GM19324 (cell line): Measurements from ENCODE around the gene CNNM3.
"Not testable (repeated sequence)": the region's sequence is repeated elsewhere in the genome, so short reads cannot be mapped to it uniquely, and the experiment has no call there.

Experiments
- ATAC-seq: cut with Tn5 transposase; IDR thresholded peaks from one replicate; pipeline ENCODE4 v1.9.1; 2021; ENCODE audit warnings: mild to moderate bottlenecking, moderate library complexity; ENCODE audit not compliant: unreplicated experiment, low FRiP score

The CNNM3 gene

DNA sequence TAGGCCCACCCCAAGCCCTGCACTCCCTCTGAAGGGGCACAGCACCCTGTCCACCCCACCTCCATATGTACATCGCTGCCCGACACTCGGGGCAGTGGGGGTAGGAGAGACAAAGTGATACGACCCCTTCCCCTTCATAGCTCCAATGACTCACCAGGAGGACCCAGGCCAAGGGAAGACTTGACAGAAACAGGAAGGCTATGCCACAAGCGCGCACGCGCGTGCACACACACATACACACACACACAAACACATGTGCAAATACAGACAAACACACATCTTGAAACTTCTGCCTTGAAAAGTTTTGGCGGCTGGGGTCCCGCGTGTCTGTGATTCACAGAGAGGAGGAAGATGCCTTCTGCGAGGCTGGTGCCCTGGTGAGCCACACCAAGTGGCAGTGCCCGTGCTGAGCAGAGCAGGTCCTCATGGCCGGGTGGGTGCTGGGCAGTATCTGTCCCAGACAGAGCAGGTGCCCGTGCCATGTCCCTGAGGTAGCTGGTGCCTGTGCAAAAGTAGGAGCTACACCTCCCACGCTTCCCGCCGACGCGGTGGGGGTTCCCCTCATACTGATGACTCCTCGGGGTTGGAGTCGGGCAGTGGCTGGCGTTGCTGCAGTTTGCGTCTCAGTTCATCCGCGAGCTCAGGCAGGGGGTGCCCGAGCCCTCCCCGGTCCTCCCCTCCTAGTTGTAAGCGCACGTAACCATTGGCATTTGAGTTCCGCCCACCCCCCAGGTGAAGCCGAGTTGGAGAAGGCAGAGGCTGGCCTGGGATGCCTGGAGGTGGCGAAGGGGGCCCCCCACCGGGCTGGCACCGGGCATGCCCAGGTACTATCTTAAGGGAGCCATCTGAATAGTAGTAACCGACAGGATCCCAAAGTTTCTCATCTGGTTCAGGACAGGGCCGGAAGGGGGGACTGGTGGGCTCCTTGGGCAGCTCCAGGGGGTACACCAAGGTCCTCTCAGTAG lies 44.3 kb downstream of the CNNM3 start:
- no peak for ATAC-seq

DNA sequence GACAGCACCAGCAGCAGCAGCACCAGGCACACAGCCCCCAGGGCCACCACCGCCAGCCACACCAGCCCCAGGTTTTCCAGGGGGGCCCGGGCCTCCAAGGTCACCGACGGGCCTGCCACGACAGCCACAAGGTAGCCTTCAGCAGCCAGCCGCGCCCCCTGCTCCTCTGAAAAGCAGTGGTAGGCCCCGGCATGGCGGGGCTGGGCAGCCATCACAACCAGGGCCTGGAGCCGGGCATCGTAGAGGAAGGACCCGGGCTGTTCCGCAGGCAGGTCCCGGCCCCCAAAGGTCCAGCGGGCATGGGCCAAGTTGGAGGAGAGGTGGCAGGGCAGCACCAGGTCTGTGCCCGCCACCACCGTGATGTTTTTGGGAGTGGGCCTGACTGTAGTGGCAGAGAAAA lies 45.0 kb downstream of the CNNM3 start:
- no peak for ATAC-seq

DNA sequence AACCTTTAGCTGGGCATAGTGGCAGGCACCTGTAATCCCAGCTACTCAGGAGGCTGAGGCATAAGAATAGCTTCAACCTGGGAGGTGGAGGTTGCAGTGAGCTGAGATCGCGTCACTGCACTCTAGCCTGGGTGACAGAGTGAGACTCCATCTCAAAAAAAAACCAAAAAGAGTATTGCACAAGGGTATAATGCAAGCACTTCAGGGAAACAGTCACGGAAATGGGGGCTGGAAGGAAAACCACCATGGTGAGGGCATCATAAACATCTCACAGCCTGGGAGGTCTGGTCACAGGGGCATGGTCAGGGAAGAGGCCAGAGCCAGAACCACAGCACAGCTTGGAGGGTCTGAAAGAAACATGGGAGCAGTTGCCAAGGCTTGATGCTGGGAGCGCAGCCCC lies 47.0 kb downstream of the CNNM3 start:
- ATAC-seq = not testable (repeated sequence)

DNA sequence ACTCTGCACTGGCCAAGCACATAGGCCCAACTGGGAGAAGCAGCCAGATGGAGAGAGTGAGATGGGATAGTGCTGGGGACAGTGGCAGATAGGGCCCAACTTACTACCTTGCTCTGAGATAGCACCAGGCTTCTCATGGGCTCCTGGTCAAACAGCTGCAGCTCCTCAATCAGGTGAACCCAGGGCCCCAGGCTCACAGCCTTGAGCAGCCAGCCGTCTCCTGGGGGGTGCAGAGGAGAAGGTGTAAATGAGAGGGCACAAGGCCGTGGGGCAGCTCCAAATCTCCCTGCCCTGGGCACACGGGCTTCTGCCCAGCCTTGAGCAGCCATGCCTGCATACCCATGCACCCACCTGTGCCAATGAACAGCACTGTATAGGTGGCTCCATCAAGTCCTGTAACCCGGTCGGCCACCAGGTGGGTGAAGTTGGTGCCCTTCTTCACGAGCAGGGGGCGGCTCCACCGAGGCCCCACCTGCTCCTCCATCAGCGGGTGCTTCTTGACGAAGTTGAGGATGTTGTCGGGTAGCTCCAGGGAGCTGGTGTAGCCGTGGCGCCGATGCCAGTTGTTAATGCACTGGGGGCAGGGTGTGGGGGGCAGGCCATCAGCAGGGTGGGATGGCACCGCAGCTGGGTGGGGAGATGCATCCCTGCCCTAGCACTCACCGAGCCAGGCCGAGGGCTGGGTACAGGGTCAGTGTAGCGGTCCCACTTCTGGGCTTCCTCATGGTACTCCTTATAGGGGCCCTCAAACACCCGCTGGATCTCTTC lies 47.7 kb downstream of the CNNM3 start:
- no peak for ATAC-seq

DNA sequence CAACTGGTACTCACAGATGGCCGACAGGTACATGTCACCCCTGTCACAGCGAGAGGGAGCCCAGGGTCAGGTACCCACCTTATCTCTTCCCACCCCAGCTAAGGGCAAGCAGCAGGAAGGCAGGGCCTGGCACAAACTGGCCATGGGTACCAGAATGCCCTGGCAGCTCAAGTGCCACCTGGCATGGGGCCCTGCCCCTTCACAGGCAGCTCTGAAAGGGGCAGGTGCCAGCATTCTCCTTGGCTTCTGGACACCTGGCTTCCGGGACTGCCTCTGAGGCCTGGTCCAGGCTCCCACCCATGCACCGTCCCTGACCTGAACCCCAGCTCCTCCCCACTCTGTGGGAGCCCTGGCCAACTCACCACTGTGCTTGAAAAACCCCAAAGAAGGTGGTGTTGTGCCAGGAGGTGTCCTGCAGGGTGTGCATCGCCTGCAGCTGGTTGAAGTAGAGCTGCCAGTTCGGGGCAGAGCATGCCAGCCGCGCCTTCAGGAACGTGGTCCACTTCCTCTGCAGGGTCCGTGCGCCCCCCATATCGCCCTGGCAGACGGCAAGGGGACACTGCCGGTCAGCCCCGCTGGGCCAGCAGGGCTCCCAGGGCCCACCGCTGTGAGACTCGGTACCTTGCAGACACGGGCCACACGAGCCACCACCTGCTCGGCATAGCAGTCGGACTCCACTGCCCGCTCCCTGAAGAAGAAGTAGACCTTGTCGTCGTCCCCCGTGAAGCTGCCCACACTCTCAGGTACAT lies 48.4 kb downstream of the CNNM3 start:
- no peak for ATAC-seq

DNA sequence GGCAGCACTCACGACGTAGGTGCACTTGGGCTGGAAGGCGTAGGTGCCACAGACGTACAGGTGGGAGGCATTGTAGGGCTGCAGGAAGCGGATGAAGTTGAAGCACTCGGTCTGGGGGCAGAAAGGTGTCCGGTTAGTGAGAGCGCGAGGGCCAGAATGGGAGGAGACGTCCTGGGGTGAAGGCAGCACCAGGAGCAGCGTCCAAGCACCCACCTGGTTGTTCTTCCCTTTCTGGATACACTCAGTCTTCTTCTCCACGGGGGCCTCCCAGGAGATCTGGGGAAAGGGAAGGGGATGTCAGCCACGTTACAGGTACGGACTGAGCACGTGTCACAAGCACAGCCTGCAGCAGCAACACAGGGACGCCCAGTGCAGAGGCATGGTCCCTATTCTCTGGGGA lies 49.6 kb downstream of the CNNM3 start:
- no peak for ATAC-seq

DNA sequence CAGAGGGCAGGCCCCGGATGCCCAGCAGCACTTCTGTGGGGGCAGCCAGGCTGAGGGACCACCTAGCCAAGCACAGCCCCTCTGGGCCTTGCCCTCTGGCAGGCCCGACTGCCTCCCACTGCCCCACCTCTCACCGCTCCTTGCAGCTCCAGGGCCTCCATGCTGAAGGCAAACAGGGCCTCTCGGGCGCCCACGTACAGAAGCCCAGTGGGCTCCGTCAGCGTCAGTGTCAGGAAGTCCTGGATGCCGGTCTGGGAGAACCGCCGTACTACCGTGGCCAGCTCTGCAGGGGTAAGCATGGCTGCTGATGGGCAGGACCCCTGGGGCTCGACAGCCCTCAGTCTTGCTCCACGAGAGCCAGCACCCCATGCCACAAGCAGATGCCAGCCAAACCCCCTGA lies 50.1 kb downstream of the CNNM3 start:
- ATAC-seq = no peak

DNA sequence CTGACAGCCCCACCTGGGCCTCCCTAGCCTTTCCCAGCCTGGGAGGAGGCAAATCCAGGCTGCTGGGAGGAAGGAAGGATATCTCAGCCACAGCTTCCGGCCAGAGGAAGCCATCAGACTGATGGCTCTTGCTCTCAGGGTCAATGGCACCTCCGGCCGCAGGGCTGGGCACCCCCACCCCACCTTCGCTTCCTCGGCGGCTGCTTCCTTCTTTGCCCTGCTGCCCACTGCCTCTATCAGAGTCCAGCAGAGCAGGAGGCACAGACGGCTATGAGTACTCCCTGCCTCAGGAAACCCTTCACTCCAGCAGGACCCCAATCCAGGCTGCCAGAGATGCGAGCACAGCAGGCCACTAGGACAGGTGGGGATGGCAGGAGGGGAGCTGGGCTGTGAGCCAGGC lies 50.5 kb downstream of the CNNM3 start:
- no peak for ATAC-seq

DNA sequence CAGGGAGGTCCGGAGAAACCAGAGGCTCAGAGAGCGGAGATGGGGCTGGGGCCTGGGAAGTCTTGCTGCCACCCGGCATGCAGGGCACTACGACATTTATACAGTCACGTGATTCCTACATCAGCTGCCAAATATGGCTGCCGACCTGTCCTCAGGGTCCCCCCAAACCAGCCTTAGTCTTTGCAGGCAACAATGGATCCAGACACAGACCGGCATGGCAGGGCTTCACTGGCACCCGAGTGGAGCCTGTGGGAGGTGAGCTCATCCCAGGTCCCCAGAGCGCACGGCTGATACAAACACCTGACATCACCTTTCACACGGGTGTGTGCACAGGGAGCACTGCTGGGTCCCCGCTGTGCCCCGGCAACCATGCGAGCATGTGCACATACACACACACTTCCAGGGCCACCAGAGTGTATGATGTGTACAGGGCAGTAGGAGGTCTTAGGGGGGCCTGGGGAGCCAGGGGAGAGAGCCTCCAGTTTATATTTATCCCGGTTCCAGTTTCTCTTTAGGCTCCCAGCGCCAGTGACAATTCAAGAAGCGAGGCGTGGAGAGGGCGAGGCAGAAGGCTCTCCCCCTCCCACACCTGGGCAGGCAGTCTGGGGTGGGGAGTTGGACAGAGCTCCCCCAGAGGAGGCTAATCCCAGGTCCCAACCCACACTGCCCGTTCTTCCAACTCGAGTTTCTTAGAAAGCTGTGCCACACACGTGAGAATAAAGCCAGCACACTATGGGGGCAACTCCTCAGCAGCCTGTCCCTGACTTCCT lies 51.1 kb downstream of the CNNM3 start:
- no peak for ATAC-seq

DNA sequence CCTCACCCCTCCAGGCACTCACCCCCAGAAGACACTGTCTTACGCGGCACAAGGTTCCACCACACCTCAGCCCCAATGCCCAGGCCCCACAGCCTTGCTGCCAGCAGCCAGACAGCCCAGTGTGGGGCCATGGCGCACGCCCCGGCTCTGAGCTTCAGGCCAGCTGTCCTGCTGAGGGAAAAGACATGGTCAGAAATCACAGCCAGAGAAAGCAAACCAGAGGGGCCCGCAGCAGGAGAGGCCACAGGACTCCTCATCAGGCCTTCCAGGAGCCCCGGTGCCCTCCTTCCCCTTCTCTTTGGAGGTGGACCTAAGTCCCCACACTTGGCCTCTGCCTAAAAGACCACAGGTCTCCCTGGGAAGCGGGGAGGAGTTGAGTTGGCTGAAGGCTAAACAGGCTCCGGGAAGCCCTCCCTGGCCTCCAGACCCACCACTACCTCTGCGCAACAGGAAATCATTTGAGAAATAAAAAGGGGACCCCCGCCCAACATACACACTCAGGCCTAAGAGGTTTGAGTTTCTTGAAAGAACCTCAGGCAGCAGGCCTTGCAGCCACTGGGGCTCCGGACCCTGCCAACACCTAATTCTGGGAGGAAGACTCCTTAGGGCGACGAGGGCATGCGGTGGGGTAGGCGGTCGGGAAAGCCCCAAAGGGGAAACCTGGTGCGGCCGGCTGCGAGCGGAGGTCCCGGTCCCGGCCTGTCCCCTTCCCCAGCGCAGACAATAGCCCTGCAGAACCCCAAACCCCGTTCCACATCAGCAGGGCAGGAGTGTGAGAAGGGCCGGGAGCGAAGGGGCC lies 51.9 kb downstream of the CNNM3 start:
- ATAC-seq = no peak

DNA sequence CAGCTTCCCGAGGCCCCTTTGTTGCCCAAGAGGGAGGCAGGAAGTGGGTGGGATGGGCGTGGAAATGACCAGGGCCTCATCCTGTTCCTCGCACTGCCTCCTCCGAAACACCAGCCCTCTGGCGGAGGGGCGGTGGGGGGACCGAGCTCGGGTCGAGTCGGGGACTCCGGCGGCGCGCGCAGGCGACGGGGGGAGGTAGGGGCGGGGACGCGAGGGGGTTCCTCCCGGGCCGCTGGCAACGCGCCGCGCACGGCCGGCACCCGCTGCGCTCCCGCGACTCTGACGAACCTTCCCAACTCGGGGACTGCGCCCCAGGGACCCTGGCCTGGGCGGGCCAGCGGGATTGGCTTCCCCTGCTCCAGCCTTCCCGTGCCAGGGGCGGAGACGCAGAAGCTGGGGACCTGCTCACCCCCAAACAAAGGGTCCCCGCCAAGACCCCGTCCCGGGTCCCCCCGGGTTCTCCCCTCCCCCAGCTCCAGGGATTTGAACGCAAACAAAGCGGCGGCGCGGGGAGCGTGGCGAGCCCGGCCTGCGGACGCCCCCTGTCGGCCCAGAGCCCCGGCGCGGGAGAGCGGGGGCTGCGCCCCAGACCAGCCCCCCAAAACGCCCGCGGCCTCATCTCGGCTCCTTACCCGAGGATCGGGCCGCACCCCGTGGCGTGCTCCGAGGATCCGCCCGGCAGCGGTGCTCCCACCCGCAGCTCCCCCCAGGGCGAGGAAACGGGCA lies 52.6 kb downstream of the CNNM3 start:
- ATAC-seq = no peak

DNA sequence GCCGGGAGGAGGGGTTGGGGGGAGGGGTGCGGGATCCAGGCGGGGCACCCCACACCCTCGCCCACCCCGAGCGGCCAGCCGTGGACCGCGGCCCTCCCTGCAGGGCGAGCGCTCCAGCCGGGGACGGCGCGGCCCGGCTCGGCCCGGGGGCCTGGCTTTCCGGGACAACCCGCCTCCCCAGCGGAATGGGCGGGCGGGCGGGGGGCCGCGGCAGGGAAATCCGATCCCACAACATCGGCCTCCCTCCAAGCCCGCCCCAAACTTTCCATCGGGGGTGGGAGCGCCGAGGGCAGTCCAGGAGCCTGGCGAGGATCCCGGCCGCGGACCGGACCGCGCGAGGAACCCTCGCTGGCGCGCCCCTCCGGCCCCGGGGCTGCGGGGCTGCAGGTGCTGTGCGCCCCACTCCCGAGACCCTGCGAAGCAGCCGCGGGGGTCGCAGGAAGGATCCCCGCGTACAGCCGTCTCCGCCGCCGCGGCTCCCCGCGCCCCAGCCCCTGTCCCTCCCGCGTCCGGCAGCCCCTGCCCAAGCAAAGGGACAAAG lies 53.3 kb downstream of the CNNM3 start:
- no peak for ATAC-seq

DNA sequence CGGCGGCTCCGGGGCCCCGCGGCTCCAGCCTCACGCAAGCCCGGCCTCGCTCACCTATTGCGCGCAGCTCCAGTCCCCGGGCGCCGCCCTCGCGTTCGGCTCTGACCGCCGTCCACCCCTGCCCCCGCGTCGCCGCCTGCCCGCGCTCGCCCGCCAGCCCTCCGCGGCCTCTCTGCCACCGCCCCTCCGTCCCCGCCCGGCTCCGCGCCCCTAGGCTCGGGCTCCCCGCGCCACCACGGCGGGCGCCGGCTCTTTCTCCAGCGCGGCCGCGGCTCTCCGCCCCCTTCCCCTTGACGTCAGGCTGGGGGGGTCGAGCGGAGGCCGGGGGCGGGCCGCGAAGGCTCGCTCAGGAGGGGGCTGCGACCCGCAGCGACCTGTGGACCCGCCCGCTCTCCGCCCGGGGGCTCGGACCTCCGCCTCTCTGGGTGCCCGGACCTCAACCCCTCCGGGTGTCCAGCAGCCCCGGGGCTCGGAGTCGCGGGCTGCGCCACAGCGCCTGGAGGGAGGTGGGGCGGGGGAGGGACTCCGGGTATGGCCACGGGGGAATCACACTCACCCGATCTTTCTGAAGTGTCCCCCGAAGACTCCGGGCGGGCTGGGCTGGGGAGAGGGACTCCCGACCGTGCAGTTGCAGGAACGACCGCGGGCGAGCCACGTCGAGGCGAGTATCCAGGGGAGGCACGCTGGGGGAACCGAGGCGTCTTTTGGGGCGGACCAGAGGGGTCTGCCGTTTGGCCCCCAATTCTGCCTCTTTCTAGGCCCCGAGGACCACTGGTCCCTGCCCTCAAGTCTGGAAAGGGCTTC lies 54.0 kb downstream of the CNNM3 start, which contains the start of gene SEMA4C:
Gene SEMA4C, minus strand, starts transcription at position 259 of the 804 bp plus-strand sequence. CDS start 2,194 bp downstream, outside the sequence.
- no peak for ATAC-seq

DNA sequence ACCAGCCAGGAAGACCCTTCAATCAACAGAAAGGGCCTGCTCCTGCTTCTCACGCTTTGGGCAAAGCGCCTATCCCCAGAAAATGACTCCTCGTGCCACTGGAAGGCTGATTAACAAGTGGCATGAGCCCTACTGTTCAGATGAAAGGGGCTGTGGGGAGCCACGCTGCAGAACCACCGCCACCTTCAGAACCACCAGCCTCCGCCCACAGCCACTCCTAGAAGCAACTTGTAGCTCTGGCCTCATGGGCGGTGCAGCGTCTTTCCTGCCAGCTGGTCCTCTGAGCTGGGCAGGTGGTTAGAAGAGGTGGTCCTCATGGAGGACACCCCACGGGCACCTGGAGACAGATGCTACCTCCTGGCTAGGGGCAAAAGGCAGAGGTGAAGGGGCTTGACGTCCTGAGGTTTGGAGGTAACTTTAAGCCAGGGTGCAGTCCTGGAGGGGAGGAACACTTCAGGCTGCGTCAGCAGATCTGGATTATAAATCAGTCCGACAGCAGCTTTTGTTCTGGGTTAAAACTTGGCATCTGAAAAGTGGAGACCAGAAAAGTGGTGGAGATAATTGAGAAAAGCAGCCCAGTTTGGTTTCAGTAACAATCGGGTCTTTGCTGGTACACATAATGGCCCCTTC lies 54.7 kb downstream of the CNNM3 start:
- no peak for ATAC-seq

DNA sequence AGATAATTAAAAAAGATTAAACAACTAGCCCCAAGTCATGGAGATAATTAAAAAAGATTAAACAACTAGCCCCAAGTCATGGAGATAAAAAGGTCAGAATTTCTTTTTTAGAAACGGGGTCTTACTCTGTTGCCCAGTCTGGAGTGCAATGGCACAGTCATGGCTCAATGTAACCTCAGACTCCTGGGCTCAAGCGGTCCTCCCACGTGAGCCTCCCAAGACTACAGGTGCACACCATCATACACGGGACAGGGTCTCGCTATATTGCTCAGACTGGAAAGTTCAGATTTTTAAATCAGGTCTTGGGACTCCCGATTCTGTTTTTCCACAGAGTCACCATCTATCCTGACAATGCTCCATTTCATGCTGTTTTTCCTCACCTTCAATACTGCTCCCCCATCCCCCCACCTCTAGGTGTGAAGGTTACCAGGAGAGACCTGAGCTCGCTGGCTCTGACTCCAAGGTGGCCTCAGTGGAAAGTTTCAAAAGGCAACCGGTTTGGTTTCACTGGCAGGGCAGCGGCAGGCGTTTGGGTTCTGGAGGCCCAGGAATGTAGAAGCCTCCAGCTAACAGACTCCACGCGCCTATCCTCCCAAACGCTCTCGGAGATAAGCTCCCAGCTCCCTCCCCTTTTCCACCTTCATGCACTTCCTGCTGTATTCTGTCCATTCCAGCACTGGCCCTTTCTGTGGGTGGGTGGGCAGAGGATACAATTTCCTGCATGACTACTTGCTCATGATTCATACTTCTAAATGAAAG lies 56.7 kb downstream of the CNNM3 start:
- no peak for ATAC-seq

DNA sequence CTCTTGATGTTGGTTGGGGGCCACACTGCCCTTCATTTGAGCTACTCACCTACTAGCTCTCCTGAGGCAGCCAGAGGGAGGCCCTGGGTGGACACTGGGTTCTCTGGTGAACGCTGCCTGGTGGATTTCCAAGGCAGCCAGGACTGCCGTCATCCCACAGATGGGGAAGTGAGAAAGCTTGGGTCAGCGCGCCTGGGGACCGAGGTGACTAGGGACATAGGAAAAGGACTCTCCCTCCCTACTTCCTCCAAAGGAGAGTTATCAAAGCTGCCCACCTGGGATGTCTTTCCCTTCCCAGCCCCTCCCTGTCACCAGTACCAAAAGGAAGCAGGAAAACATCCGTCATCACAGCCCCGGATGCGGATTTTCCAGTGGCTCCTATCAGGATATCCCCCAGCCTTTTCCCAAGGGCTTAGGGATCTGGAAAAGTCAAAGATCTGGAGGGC lies 57.6 kb downstream of the CNNM3 start:
- no peak for ATAC-seq
